Spleen (tissue), 11 donors: ENCODE data around the gene ITPR1. TPM values are rescaled to one million over a fixed set of nuclear protein-coding genes. Genes with fewer than 3 reads are reported as not detected.

Experiments used
- DNase-seq: peaks from one replicate; pipeline ENCODE4 v3.0.0-alpha.2; 2020
- H3K27ac ChIP-seq, 8 donors: fragments of 200-600 bp; sonication (generic) in 7 of 8; 1 replicate in 4 of 8; 2 replicates in 4 of 8; pipeline versions ENCODE4 v1.5.0 to v1.8.0; 2016 to 2021; ENCODE audit warnings: inconsistent platforms in 4 of 8, mild to moderate bottlenecking in 4 of 8, moderate library complexity in 1 of 8
- H3K27me3 ChIP-seq, 7 donors: fragments of 200-600 bp; sonication (generic) in 6 of 7; replicated peaks in 1 of 7; 1 replicate in 4 of 7; 2 replicates in 3 of 7; pipeline versions ENCODE4 v1.5.0 to v1.8.0; 2016 to 2021; ENCODE audit warnings: inconsistent platforms in 3 of 7, mild to moderate bottlenecking in 1 of 7
- H3K36me3 ChIP-seq, 6 donors: fragments of 200-600 bp; sonication (generic) in 5 of 6; 1 replicate in 4 of 6; 2 replicates in 2 of 6; pipeline versions ENCODE4 v1.5.0 to v1.8.0; 2016 to 2021; ENCODE audit warnings: inconsistent platforms in 2 of 6
- H3K4me1 ChIP-seq, 6 donors: fragments of 200-600 bp; sonication (generic) in 5 of 6; 1 replicate in 3 of 6; 2 replicates in 3 of 6; pipeline versions ENCODE4 v1.5.0 to v1.8.0; 2016 to 2021; ENCODE audit warnings: inconsistent platforms in 3 of 6
- H3K4me3 ChIP-seq, 8 donors: fragments of 200-600 bp; sonication (generic) in 7 of 8; 1 replicate in 4 of 8; 2 replicates in 4 of 8; pipeline versions ENCODE4 v1.5.0 to v1.8.0; 2016 to 2021; ENCODE audit warnings: inconsistent platforms in 4 of 8, mild to moderate bottlenecking in 4 of 8, moderate library complexity in 2 of 8
- H3K9me3 ChIP-seq, 8 donors: fragments of 200-600 bp; sonication (generic) in 7 of 8; 1 replicate in 4 of 8; 2 replicates in 4 of 8; pipeline versions ENCODE4 v1.5.0 to v1.8.0; 2016 to 2021; ENCODE audit warnings: inconsistent platforms in 4 of 8
- POLR2A ChIP-seq, 3 donors: fragments of 450-650 bp; IDR thresholded peaks; one replicate each; pipeline ENCODE4 v1.5.1; 2017; ENCODE audit warnings: antibody characterized with exemption in 3 of 3, mild to moderate bottlenecking in 1 of 3
- POLR2AphosphoS5 ChIP-seq, 3 donors: sonication (generic); formaldehyde crosslinking; IDR thresholded peaks; one replicate each; pipeline ENCODE4 v1.5.1; 2017; ENCODE audit warnings: antibody characterized with exemption in 3 of 3
- WGBS, 5 donors: extraction: QIAGEN DNeasy Blood & Tissue Kit in 3 of 5; methylation state at CpG; one replicate each; pipeline versions ENCODE4 v1.1.5 to v1.1.7; 2013 to 2018; 5-methylcytosine and 5-hydroxymethylcytosine counted together
- intact Hi-C: fragments of 100-400 bp; cut with DNase I; formaldehyde crosslinking; loops from one replicate; pipeline ENCODE4 v1.15.0; 2023; ENCODE audit warnings: low total_unique reads
- polyA plus RNA-seq, 3 donors: library from polyadenylated mRNA; stranded (reverse); fragments of 200-250 nt; gene quantifications; one replicate each; pipeline ENCODE4 v1.2.1, GENCODE V29; 2013
- total RNA-seq, 7 donors: library from RNA; depleted of rRNA in 3 of 7; stranded (reverse); fragments of >200 nt in 3 of 7; fragmentation: NEBNext Ultra II Directional in 4 of 7; extraction: Animal tissue kit (Norgen Biotek cat#: 25700) in 4 of 7; gene quantifications; one replicate each; pipeline versions ENCODE4 v1.1.0 to v1.2.1, GENCODE V29; 2016 to 2021
- TF ChIP-seq, protein P1 (sequence below), 11 experiments: fragments of 200-600 bp in 7 of 11; fragments of 450-650 bp in 4 of 11; sonication (generic) in 4 of 11; IDR thresholded peaks in 8 of 11; conservative IDR thresholded peaks in 3 of 11; 1 replicate in 7 of 11; 2 replicates in 4 of 11; pipeline versions ENCODE4 v1.4.0 to v1.8.0; 2016 to 2021; ENCODE audit warnings: antibody characterized with exemption in 11 of 11, inconsistent platforms in 4 of 11, mild to moderate bottlenecking in 1 of 11
- donor health status: healthy with polysubstance abuse.
- donor health status: DM: no; HTN: no; CAD: no; lungs with moderate emphysema.
- donor health status: DM: no; HTN: no; CAD: no.
- donor health status: Bipolar disorder and iron deficiency.
- donor health status: healthy.
- donor health status: DM: no; HTN: no; CAD: no.
- donor health status: DM: yes; HTN: yes; CAD: no.

The ITPR1 gene
- total and polyA plus RNA-seq, 10 donors: 17.5 to 194 (median 129) TPM

DNA sequence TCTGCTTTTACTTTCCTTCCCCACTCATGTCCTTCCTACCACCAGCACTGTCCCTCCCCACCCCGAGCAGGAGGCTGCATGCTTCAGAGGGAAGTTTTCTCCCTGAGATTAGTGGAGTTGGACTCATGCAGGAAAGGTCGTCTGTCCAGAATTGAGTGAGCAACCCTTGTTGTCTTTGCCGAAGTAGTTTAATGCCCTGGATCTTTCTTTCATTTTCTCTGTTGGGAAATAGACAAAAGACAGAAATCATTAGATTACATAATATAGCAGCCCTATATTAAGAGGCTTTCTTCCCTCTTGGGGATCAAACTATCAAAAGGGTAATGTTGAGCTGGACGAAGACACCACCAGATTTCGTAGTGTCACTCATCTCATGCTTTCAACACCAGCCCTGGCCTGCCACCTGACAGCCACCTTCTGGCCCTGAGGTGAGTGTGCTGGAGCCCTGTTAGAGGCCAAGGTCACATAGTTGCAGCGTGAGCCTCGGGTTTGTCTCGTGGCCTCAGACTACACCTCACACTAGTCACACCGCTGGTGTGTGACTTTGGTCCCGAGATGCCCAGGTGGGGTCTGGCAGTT lies 231.0 kb downstream of the ITPR1 start:
- no peak overlapping the region for H3K4me3 ChIP-seq
- no peaks in the 10 kb centered on the region for H3K27me3 ChIP-seq
- H3K36me3 ChIP-seq: peaks cover 0 to 94% (median 15%) of the 10 kb centered on the region in 6 donors
- H3K4me1 ChIP-seq: peaks cover 0 to 55% (median 23%) of the 10 kb centered on the region in 6 donors
- intact Hi-C loops: no loop called here
- 70 to 78% (median 71%) methylated on average over 8 to 10 of the region's 10 CpGs for WGBS, 5 donors
- no peak for DNase-seq
- TF ChIP-seq POLR2A (IDR thresholded peaks at IDR 0.05): no peak
- TF ChIP-seq, protein P1, sequence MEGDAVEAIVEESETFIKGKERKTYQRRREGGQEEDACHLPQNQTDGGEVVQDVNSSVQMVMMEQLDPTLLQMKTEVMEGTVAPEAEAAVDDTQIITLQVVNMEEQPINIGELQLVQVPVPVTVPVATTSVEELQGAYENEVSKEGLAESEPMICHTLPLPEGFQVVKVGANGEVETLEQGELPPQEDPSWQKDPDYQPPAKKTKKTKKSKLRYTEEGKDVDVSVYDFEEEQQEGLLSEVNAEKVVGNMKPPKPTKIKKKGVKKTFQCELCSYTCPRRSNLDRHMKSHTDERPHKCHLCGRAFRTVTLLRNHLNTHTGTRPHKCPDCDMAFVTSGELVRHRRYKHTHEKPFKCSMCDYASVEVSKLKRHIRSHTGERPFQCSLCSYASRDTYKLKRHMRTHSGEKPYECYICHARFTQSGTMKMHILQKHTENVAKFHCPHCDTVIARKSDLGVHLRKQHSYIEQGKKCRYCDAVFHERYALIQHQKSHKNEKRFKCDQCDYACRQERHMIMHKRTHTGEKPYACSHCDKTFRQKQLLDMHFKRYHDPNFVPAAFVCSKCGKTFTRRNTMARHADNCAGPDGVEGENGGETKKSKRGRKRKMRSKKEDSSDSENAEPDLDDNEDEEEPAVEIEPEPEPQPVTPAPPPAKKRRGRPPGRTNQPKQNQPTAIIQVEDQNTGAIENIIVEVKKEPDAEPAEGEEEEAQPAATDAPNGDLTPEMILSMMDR (IDR thresholded peaks at IDR 0.05 in 8 of 11, conservative IDR thresholded peaks at IDR 0.05 in 3 of 11): no peak
- no peaks in the 10 kb centered on the region for H3K9me3 ChIP-seq
- peak overlapping the region in 1 of 8 donors; percentile 1 for H3K27ac ChIP-seq

DNA sequence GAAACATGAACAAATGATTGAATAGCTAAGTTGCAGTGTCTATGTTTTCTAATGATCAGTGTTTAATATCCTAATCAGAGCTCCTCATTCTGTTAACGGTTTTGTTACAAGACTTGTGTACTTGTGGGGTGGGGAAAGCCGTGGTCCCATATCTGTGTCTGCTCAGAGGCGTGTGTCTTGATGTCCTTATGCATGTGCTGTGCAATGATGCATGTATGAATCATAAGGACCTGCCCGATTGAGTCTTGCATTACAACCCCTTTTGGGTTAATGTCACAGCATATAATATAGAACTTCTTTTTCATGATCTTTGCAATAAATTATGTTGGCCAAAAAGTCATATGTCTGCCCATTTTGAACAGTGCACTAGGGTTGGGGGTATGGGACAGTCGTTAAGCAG lies 233.4 kb downstream of the ITPR1 start:
- no peaks in the 10 kb centered on the region for H3K9me3 ChIP-seq
- H3K4me1 ChIP-seq: peaks cover 0 to 31% (median 16%) of the 10 kb centered on the region in 6 donors
- no peak for DNase-seq
- H3K36me3 ChIP-seq: peaks cover 0 to 92% (median 12%) of the 10 kb centered on the region in 6 donors
- H3K27me3 ChIP-seq: no peaks in the 10 kb centered on the region
- WGBS, 5 donors: 90 to 96% (median 93%) methylated on average over 5 of the region's 5 CpGs
- no peak overlapping the region for H3K27ac ChIP-seq
- TF ChIP-seq POLR2A (IDR thresholded peaks at IDR 0.05): no peak
- TF ChIP-seq POLR2AphosphoS5 (IDR thresholded peaks at IDR 0.05): no peak
- TF ChIP-seq, protein P1 (IDR thresholded peaks at IDR 0.05 in 8 of 11, conservative IDR thresholded peaks at IDR 0.05 in 3 of 11): no peak
- H3K4me3 ChIP-seq: no peak overlapping the region
- intact Hi-C loops: no loop called here

DNA sequence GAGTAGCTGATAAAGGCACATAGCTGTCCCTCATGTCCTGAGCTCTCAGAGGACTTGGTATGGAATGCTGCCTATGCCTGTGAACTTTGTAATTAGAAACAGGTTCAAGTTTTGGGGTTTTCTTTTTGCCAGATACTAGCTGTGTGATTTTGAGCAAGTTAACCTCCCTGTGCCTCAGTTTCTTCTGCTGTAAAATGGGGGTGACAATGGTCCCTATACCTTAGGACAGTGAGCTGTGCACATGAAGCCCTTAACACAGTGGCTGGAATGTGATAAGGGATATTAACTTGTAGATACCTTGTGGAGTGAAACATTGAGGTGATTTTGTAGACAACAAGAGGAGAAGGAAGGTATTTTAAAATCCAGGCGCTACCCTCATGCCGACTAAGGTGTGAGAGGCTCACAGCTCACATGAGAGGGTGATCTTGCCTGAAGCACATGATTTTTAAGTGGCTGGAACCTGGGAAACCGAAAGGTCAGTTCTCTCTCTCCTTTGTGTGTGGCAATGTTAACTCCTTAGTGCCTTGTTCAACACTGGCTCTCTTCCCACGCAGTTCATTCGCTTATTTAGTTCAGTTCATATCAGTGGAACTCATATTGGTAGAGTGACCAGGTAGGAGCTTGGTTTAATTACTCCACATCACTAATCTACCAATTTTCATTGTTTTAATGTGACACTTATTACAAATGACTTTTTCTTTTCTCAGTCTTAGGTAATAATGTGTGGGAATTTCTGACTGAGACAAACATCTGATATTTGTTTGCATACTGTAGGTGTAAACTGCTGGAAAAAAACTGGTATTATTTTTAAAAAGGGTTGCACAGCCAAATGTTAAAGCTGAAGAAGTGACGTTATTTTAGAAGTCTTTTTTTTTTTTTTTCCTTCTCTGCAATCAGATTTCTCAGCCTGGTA lies 236.2 kb downstream of the ITPR1 start:
- no peak overlapping the region for H3K4me3 ChIP-seq
- 82 to 91% (median 87%) methylated on average over 6 of the region's 6 CpGs for whole genome bisulfite sequencing, 5 donors
- TF ChIP-seq, protein P1 (IDR thresholded peaks at IDR 0.05 in 8 of 11, conservative IDR thresholded peaks at IDR 0.05 in 3 of 11): no peak
- TF ChIP-seq POLR2AphosphoS5 (IDR thresholded peaks at IDR 0.05) (no peak), POLR2A (IDR thresholded peaks at IDR 0.05) (no peak)
- intact Hi-C loops: no loop called here
- peaks cover 0 to 3% (median 0%) of the 10 kb centered on the region in 6 donors for H3K4me1 ChIP-seq
- no peak for DNase-seq
- no peak overlapping the region for H3K27ac ChIP-seq
- peaks cover 0 to 92% (median 21%) of the 10 kb centered on the region in 6 donors for H3K36me3 ChIP-seq
- H3K27me3 ChIP-seq: no peaks in the 10 kb centered on the region
- no peaks in the 10 kb centered on the region for H3K9me3 ChIP-seq

DNA sequence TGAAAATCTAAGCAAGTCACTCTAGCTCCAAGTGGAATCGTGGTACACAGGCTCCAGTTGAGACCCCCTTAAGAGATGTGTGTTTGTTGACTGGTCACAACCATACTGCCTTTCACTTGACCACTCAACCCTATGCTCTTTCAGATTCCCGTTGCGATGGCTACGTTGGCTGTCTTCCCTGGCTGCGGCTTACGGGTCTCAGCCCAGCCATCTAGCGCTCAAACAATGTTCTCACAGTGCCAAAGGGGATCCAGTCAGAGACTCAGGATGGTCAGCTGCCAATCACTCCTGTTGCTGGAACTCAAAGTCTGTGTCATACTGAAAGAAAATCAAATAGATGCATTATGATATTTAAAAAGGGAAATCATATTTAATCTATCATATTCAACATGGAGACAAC lies 237.6 kb downstream of the ITPR1 start:
- no peaks in the 10 kb centered on the region for H3K27me3 ChIP-seq
- H3K36me3 ChIP-seq: peaks cover 0 to 92% (median 20%) of the 10 kb centered on the region in 6 donors
- 87 to 98% (median 92%) methylated on average over 7 of the region's 7 CpGs for WGBS, 5 donors
- no peaks in the 10 kb centered on the region for H3K9me3 ChIP-seq
- H3K4me1 ChIP-seq: no peaks in the 10 kb centered on the region
- peak overlapping the region in 1 of 8 donors; percentile 3 for H3K27ac ChIP-seq
- no peak overlapping the region for H3K4me3 ChIP-seq
- TF ChIP-seq POLR2AphosphoS5 (IDR thresholded peaks at IDR 0.05): no peak
- TF ChIP-seq POLR2A (IDR thresholded peaks at IDR 0.05): no peak
- TF ChIP-seq, protein P1 (IDR thresholded peaks at IDR 0.05 in 8 of 11, conservative IDR thresholded peaks at IDR 0.05 in 3 of 11): no peak
- intact Hi-C loops: no loop called here
- no peak for DNase-seq
